Osteocyte (in vitro differentiated cells): ENCODE measurements around the gene NIPAL4. TPM values are rescaled to one million over a fixed set of nuclear protein-coding genes. Genes with fewer than 3 reads are reported as not detected.
"Not testable (repeated sequence)": the region's sequence is repeated elsewhere in the genome, so short reads cannot be mapped to it uniquely, and the experiment has no call there.

Experiments used
- DNase-seq: peaks from one replicate; pipeline ENCODE4 v3.0.0; 2021; ENCODE audit warnings: mixed read lengths; ENCODE audit not compliant: unreplicated experiment; ENCODE audit errors: extremely low spot score
- H3K27ac Mint-ChIP-seq: one replicate; pipeline ENCODE4 v1.8.0; 2021; ENCODE audit warnings: mild to moderate bottlenecking, mixed read lengths; ENCODE audit not compliant: unreplicated experiment
- H3K27me3 Mint-ChIP-seq: one replicate; pipeline ENCODE4 v1.8.0; 2021; ENCODE audit warnings: mixed read lengths; ENCODE audit not compliant: unreplicated experiment
- H3K36me3 Mint-ChIP-seq: one replicate; pipeline ENCODE4 v1.8.0; 2021; ENCODE audit warnings: mixed read lengths; ENCODE audit not compliant: unreplicated experiment
- H3K4me1 Mint-ChIP-seq: one replicate; pipeline ENCODE4 v1.8.0; 2021; ENCODE audit warnings: mixed read lengths; ENCODE audit not compliant: unreplicated experiment
- H3K4me3 Mint-ChIP-seq: one replicate; pipeline ENCODE4 v1.8.0; 2021; ENCODE audit warnings: mild to moderate bottlenecking, moderate library complexity, mixed read lengths; ENCODE audit not compliant: unreplicated experiment
- H3K9me3 Mint-ChIP-seq: one replicate; pipeline ENCODE4 v1.8.0; 2021; ENCODE audit warnings: mixed read lengths; ENCODE audit not compliant: unreplicated experiment
- CTCF ChIP-seq: fragments of 200-600 bp; sonication (generic); IDR thresholded peaks from 2 replicates; pipeline ENCODE4 v1.5.0; 2021; ENCODE audit warnings: antibody characterized with exemption, mild to moderate bottlenecking, moderate library complexity
- long read RNA-seq: library from polyadenylated mRNA; unstranded; transcript quantifications from one replicate; pipeline ENCODE4 v2.0.0, GENCODE V29; 2021
- total RNA-seq: library from RNA; stranded (reverse); gene quantifications from 2 replicates; pipeline ENCODE4 v1.2.1, GENCODE V29; 2021

NIPAL4 gene
- total RNA-seq, result 2.3 and 2.4 TPM in 2 replicates
- long read RNA-seq, partial matches to known transcripts, result 1 of 7 reads
- long read RNA-seq, other reads (novel, unspliced or antisense), result 2 of 7 reads

DNA sequence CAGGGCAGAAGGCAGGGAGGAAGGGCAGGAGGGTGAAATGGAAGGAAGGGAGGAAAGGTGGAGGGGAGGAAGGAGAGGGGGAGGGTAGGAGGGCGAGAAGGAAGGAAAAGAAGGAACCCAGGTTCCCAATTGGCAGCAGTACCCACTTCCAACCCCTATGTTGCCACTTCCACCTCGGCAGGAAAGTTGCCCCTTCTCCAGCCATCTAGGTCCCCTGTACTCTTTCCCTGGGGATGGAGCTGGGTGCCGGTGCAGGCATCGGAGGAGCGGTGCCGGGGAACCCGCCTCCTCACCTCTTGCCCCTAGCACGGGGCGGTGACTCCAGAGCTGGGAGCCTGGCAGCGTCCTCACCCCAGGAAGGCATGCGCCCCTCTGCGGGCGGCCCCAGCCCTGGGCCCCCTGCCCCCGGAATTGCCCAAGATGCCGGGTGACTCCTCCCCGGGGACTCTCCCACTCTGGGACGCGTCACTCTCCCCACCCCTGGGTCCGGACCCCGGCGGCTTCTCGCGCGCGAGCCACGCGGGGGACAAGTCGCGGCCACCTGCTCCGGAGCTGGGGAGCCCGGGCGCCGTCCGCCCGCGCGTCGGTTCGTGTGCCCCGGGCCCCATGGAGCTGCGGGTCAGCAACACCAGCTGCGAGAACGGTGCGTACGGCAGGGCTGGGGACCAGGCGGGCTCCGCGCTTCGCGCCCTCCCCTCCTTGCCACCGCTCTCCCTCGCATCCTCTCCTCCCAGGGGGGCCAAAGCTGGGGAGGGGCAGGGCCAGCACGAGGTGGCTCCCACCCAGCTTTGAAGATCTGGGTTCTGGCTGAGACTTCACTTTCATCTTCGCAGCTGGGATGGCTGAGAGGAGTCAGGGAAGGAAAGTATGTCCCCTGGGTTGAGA lies at the start of gene NIPAL4:
NIPAL4 (plus strand) TSS at position 499 of the 885 bp plus-strand sequence; CDS start at position 607, 108 bp downstream.
- TF ChIP-seq CTCF, result no peak
- H3K4me1 Mint-ChIP-seq, result peaks cover 30% of the 10 kb centered on the region
- H3K36me3 Mint-ChIP-seq, result no peaks in the 10 kb centered on the region
- peak within 1 kb of the TSS; percentile 69 for H3K4me3 Mint-ChIP-seq
- H3K27ac Mint-ChIP-seq, result peak within 1 kb of the TSS; percentile 33
- H3K27me3 Mint-ChIP-seq, result no peaks in the 10 kb centered on the region
- DNase-seq, result no peak
- H3K9me3 Mint-ChIP-seq, result no peaks in the 10 kb centered on the region

DNA sequence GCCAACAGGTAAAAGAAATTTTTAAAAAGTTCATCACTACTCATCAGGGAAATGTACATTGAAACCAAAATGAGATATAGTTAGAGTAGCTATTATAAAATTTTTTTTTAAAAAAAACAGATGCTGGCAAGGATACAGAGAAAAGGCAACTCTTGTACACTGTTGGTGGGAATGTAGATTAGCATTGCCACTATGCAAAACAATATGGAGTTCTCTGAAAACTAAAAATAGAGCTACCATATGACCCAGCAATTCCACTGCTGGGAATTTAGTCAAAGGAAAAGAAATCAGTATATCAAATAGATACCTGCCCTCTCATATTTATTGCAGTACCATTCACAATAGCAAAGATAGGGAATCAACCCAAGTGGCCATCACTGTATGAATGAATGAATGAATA lies 44.2 kb upstream of the NIPAL4 start:
- DNase-seq, result no peak
- Mint-ChIP-seq H3K27ac (no peak overlapping the region), H3K36me3 (no peaks in the 10 kb centered on the region), H3K4me3 (no peak overlapping the region), H3K4me1 (peaks cover 1% of the 10 kb centered on the region), H3K9me3 (peaks cover 27% of the 10 kb centered on the region), H3K27me3 (no peaks in the 10 kb centered on the region)
- TF ChIP-seq CTCF, result no peak

DNA sequence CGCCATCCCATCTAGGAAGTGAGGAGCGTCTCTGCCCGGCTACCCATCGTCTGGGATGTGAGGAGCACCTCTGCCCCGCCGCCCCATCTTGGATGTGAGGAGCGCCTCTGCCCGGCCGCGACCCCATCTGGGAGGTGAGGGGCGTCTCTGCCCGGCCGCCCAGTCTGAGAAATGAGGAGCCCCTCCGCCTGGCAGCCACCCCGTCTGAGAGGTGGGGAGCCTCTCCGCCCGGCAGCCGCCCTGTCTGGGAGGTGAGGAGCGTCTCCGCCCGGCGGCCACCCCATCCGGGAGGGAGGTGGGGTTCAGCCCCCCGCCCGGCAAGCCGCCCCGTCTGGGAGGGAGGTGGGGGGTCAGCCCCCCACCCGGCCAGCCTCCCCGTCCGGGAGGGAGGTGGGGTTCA lies 40.5 kb upstream of the NIPAL4 start:
- H3K27ac Mint-ChIP-seq, H3K4me3 Mint-ChIP-seq, DNase-seq, H3K27me3 Mint-ChIP-seq, H3K4me1 Mint-ChIP-seq, H3K36me3 Mint-ChIP-seq: not testable (repeated sequence)
- peaks cover 15% of the 10 kb centered on the region for H3K9me3 Mint-ChIP-seq

- not testable (repeated sequence) for H3K27ac Mint-ChIP-seq, H3K9me3 Mint-ChIP-seq, H3K27me3 Mint-ChIP-seq, DNase-seq, H3K36me3 Mint-ChIP-seq, H3K4me1 Mint-ChIP-seq, H3K4me3 Mint-ChIP-seq
Measured at GRCh38 chr5:157429920-157430319, 30.1 kb upstream of the NIPAL4 start.

DNA sequence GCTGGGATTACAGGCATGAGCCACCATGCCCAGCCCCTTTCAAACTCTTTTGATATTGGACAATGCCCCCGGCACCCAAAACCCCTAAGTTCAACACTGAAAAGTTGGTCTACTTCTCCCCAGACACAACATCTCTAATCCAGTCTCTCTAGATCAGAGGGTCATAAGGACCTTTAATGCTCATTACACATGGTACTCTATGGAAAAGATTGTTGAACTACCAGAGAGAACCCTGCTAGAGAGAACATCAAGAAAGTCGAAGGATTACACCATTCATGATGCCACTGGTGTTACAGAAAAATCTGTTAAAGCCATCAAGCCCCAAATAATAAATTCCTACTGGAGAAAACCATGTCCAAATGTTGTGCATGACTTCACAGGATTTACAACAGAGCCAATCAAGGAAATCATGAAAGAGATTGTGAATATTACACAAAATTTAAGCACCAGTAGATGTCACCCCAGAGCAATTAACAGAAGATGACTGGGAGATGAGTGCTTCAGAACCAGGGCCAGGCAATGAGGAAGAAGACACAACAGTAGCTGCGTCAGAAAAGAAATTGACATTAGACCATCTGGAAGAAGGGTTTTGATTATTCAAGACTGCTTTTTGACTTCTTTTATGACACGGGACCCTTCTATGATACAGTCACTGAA lies 28.3 kb upstream of the NIPAL4 start:
- Mint-ChIP-seq H3K27ac (no peak overlapping the region), H3K4me3 (no peak overlapping the region), H3K27me3 (no peaks in the 10 kb centered on the region), H3K9me3 (peaks cover 12% of the 10 kb centered on the region), H3K36me3 (peaks cover 3% of the 10 kb centered on the region), H3K4me1 (peaks cover 6% of the 10 kb centered on the region)
- peak; percentile 66 for TF ChIP-seq CTCF
- no peak for DNase-seq

GRCh38 chr5:157434096-157434495 lies 25.9 kb upstream of the NIPAL4 start:
- no peak overlapping the region for H3K4me3 Mint-ChIP-seq
- H3K4me1 Mint-ChIP-seq, result peaks cover 6% of the 10 kb centered on the region
- H3K27me3 Mint-ChIP-seq, result no peaks in the 10 kb centered on the region
- DNase-seq, result no peak
- H3K36me3 Mint-ChIP-seq, result peaks cover 3% of the 10 kb centered on the region
- no peak for TF ChIP-seq CTCF
- H3K9me3 Mint-ChIP-seq, result peaks cover 7% of the 10 kb centered on the region
- H3K27ac Mint-ChIP-seq, result no peak overlapping the region
